Measurements from ENCODE around the gene CGREF1. TPM values are rescaled to one million over a fixed set of nuclear protein-coding genes. Genes with fewer than 3 reads are reported as not detected.
A peak's percentile ranks its signal among the peaks of the same experiment; 100 is the strongest.

Gene CGREF1
- total and polyA plus RNA-seq, 8 donors = 0.31 to 3.4 (median 0.67) TPM

DNA sequence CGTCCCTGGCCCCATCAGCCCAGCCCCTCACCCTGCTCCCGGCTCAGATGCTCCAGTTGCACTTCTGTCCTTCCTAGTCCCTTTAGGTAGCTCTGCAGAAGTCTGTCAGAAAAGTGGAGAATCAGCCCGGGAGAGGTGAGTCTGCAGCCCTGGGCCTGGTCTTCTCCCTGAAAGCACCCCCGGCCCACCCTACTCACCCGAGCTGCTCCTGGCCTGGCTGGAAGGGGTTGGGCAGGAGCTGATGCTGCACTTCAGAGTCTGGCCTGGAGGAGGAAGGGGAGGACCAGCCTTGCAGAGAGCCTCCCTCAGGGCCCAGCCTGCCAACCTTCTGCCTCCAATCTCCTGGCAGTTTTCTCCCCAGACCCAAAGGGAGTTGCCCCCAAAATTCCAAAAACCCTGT, 16.6 kb downstream of the CGREF1 start:
- no peaks in the 10 kb centered on the region for H3K9me3 ChIP-seq
- H3K27me3 ChIP-seq = peaks cover 0 to 10% of the 10 kb centered on the region in 2 donors
- H3K4me1 ChIP-seq = no peaks in the 10 kb centered on the region
- H3K4me3 ChIP-seq = no peak overlapping the region
- H3K36me3 ChIP-seq = peaks cover 0 to 5% of the 10 kb centered on the region in 2 donors
- TF ChIP-seq, protein P1, sequence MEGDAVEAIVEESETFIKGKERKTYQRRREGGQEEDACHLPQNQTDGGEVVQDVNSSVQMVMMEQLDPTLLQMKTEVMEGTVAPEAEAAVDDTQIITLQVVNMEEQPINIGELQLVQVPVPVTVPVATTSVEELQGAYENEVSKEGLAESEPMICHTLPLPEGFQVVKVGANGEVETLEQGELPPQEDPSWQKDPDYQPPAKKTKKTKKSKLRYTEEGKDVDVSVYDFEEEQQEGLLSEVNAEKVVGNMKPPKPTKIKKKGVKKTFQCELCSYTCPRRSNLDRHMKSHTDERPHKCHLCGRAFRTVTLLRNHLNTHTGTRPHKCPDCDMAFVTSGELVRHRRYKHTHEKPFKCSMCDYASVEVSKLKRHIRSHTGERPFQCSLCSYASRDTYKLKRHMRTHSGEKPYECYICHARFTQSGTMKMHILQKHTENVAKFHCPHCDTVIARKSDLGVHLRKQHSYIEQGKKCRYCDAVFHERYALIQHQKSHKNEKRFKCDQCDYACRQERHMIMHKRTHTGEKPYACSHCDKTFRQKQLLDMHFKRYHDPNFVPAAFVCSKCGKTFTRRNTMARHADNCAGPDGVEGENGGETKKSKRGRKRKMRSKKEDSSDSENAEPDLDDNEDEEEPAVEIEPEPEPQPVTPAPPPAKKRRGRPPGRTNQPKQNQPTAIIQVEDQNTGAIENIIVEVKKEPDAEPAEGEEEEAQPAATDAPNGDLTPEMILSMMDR (IDR thresholded peaks at IDR 0.05) = no peak
- ATAC-seq = no peak
- H3K27ac ChIP-seq = no peak overlapping the region
- no peak for DNase-seq
- intact Hi-C loops (cut with DNase I) = no loop called here

DNA sequence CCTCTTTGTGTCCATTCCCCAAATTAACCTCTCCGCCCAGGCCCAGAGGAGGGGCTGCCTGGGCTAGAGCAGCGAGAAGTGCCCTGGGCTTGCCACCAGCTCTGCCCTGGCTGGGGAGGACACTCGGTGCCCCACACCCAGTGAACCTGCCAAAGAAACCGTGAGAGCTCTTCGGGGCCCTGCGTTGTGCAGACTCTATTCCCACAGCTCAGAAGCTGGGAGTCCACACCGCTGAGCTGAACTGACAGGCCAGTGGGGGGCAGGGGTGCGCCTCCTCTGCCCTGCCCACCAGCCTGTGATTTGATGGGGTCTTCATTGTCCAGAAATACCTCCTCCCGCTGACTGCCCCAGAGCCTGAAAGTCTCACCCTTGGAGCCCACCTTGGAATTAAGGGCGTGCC, 18.9 kb downstream of the CGREF1 start:
- H3K4me1 ChIP-seq = peaks cover 6 to 17% of the 10 kb centered on the region in 2 donors
- DNase-seq (no peak), ATAC-seq (no peak)
- TF ChIP-seq, protein P1 (IDR thresholded peaks at IDR 0.05) = no peak
- intact Hi-C loops (cut with DNase I) = no loop called here
- H3K36me3 ChIP-seq = peaks cover 0 to 5% of the 10 kb centered on the region in 2 donors
- H3K27ac ChIP-seq = no peak overlapping the region
- H3K4me3 ChIP-seq = no peak overlapping the region
- H3K27me3 ChIP-seq = peaks cover 0 to 10% of the 10 kb centered on the region in 2 donors
- no peaks in the 10 kb centered on the region for H3K9me3 ChIP-seq

DNA sequence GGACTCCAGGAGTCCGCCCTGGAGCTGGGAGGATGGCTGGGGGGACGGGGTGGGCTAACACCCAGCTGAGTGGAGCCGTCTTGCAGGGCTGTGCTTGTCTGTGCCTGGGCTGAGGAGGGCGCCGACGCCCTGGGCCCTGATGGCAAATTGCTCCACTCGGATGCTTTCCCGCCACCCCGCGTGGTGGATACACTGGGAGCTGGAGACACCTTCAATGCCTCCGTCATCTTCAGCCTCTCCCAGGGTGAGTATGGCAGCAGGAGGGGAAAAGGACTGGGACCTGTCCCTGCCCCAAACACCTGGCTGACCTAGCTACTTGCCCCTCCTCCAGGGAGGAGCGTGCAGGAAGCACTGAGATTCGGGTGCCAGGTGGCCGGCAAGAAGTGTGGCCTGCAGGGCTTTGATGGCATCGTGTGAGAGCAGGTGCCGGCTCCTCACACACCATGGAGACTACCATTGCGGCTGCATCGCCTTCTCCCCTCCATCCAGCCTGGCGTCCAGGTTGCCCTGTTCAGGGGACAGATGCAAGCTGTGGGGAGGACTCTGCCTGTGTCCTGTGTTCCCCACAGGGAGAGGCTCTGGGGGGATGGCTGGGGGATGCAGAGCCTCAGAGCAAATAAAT, 19.5 kb downstream of the CGREF1 start:
- DNase-seq = no peak
- H3K9me3 ChIP-seq = no peaks in the 10 kb centered on the region

DNA sequence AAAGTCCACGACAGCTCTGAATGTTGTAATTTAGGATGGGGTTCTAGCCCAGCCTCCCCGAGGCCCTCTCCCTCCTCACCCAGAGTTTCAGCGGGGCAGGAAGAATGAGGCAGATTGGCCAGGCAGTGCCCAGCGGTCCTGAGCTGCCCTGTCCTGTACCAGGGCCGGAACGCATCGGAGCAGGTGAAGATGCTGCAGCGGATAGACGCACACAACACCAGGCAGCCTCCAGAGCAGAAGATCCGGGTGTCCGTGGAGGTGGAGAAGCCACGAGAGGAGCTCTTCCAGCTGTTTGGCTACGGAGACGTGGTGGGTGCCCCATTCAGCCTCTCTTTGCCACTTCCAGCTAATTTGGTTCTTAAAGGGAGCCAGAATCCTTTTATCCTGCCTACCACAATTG, 21.6 kb downstream of the CGREF1 start:
- intact Hi-C loops (cut with DNase I) = loop anchor here in 1 of 2 donors (10.0 kb wide), 2 partner anchors 107 to 187 kb away; partner anchors contain the start of gene TRIM54
- H3K36me3 ChIP-seq = peaks cover 0 to 5% of the 10 kb centered on the region in 2 donors
- ATAC-seq = no peak
- H3K27me3 ChIP-seq = no peaks in the 10 kb centered on the region
- no peak overlapping the region for H3K4me3 ChIP-seq
- TF ChIP-seq, protein P1 (IDR thresholded peaks at IDR 0.05) = no peak
- H3K27ac ChIP-seq = no peak overlapping the region
- no peaks in the 10 kb centered on the region for H3K9me3 ChIP-seq
- H3K4me1 ChIP-seq = peaks cover 6 to 17% of the 10 kb centered on the region in 2 donors
- no peak for DNase-seq

More for the DNA sequence above, 19.5 kb downstream of the CGREF1 start:
- intact Hi-C loops (cut with DNase I) = loop anchor here in 1 of 2 donors (10.0 kb wide), 2 partner anchors 105 to 185 kb away; partner anchors contain the start of gene TRIM54
- no peak for ATAC-seq
- Histone ChIP-seq H3K27ac (no peak overlapping the region), H3K4me3 (no peak overlapping the region), H3K27me3 (peaks cover 0 to 9% of the 10 kb centered on the region in 2 donors), H3K36me3 (peaks cover 0 to 5% of the 10 kb centered on the region in 2 donors), H3K4me1 (peaks cover 6 to 17% of the 10 kb centered on the region in 2 donors)
- TF ChIP-seq, protein P1 (IDR thresholded peaks at IDR 0.05) = no peak

- DNase-seq (no peak), ATAC-seq (peak; percentile 23)
- Histone ChIP-seq H3K27ac (peak overlapping the region in 1 of 2 donors; percentile 46), H3K36me3 (peaks cover 0 to 5% of the 10 kb centered on the region in 2 donors), H3K27me3 (no peaks in the 10 kb centered on the region), H3K9me3 (no peaks in the 10 kb centered on the region), H3K4me3 (peak overlapping the region in 1 of 2 donors; percentile 30), H3K4me1 (peaks cover 6 to 17% of the 10 kb centered on the region in 2 donors)
- intact Hi-C loops (cut with DNase I) = loop anchor here in 1 of 2 donors (10.0 kb wide), 2 partner anchors 108 to 188 kb away; partner anchors contain the start of gene TRIM54
- TF ChIP-seq, protein P1 (IDR thresholded peaks at IDR 0.05) = no peak
Observed at GRCh38 chr2:27096748-27097297, 22.1 kb downstream of the CGREF1 start.

Measured in left lung (tissue), 10 donors.